ENCODE measurements around the gene CRHR1.

GRCh38 chr17:45849536-45849990 is 65.4 kb downstream of the CRHR1 start:
- no peak for TF ChIP-seq CTCF (conservative IDR thresholded peaks at IDR 0.05; ENCODE audit: low read depth, low read length)
- TF ChIP-seq EZH2 (IDR thresholded peaks at IDR 0.05; ENCODE audit: low read length, unreplicated experiment) = no peak

All from PC-3 (cell line).